WTC11 (cell line): ENCODE data around the gene PGAP3. TPM values are rescaled to one million over a fixed set of nuclear protein-coding genes. Genes with fewer than 3 reads are reported as not detected.

Source experiments
- ATAC-seq: fragments of 200-7000 bp; cut with Tn5 transposase; 2 replicates; pipeline ENCODE4 v1.10.0; 2021; ENCODE audit warnings: mild to moderate bottlenecking, moderate library complexity
- CTCF ChIA-PET: fragments of 300-600 bp; sonication (Branson Sonifier 250); formaldehyde crosslinking; loops from one replicate; lab custom pipeline; 2021; ENCODE audit warnings: antibody characterized with exemption; lab: Charles Lee
- POLR2A ChIA-PET: fragments of 350-600 bp; sonication (Branson Sonifier 250); formaldehyde crosslinking; loops from one replicate; lab custom pipeline; 2021; ENCODE audit warnings: antibody characterized with exemption; lab: Charles Lee
- DNase-seq: peaks from one replicate; pipeline ENCODE4 v3.0.0; 2021; ENCODE audit warnings: low spot score
- H3K27ac Mint-ChIP-seq: 2 replicates; pipeline ENCODE4 v1.8.0; 2021; ENCODE audit warnings: mixed read lengths
- H3K27me3 Mint-ChIP-seq: 2 replicates; pipeline ENCODE4 v1.8.0; 2021; ENCODE audit warnings: low read depth, mild to moderate bottlenecking, moderate library complexity, mixed read lengths
- H3K36me3 Mint-ChIP-seq: 2 replicates; pipeline ENCODE4 v1.8.0; 2021; ENCODE audit warnings: mixed read lengths
- H3K4me1 Mint-ChIP-seq: 2 replicates; pipeline ENCODE4 v1.8.0; 2022; ENCODE audit warnings: mixed read lengths
- H3K4me3 Mint-ChIP-seq: 2 replicates; pipeline ENCODE4 v1.8.0; 2021; ENCODE audit warnings: mild to moderate bottlenecking, moderate library complexity, mixed read lengths
- H3K9me3 Mint-ChIP-seq: 2 replicates; pipeline ENCODE4 v1.8.0; 2021; ENCODE audit warnings: mixed read lengths
- CBFB ChIP-seq: sonication (generic); formaldehyde crosslinking; IDR thresholded peaks from 2 replicates; pipeline ENCODE4 v1.8.1; 2022; ENCODE audit warnings: mild to moderate bottlenecking, low read depth, missing genetic modification reagents
- ESRRA ChIP-seq: sonication (generic); formaldehyde crosslinking; IDR thresholded peaks from 2 replicates; pipeline ENCODE4 v1.8.1; 2022; ENCODE audit warnings: mild to moderate bottlenecking, missing genetic modification reagents, borderline replicate concordance
- FOXK1 ChIP-seq: sonication (generic); formaldehyde crosslinking; IDR thresholded peaks from 2 replicates; pipeline ENCODE4 v1.8.0; 2022; ENCODE audit warnings: mild to moderate bottlenecking, moderate library complexity, missing genetic modification reagents
- NFATC4 ChIP-seq: fragments of 250-450 bp; sonication (Bioruptor Pico); IDR thresholded peaks from 2 replicates; pipeline ENCODE4 v1.9.0; 2021; ENCODE audit warnings: mild to moderate bottlenecking
- RELA ChIP-seq: sonication (generic); formaldehyde crosslinking; IDR thresholded peaks from 2 replicates; pipeline ENCODE4 v1.8.1; 2022; ENCODE audit warnings: missing genetic modification reagents, mild to moderate bottlenecking, borderline replicate concordance
- SMAD4 ChIP-seq: sonication (generic); formaldehyde crosslinking; IDR thresholded peaks from 2 replicates; pipeline ENCODE4 v1.8.0; 2022; ENCODE audit warnings: mild to moderate bottlenecking, missing genetic modification reagents
- TCF7 ChIP-seq: sonication (generic); formaldehyde crosslinking; IDR thresholded peaks from 2 replicates; pipeline ENCODE4 v1.8.0; 2022; ENCODE audit warnings: mild to moderate bottlenecking, low read depth, missing genetic modification reagents, moderate library complexity
- ZNF121 ChIP-seq: sonication (generic); formaldehyde crosslinking; IDR thresholded peaks from 2 replicates; pipeline ENCODE4 v1.8.0; 2023; ENCODE audit warnings: missing genetic modification reagents
- ZNF219 ChIP-seq: sonication (generic); formaldehyde crosslinking; IDR thresholded peaks from 2 replicates; pipeline ENCODE4 v1.8.0; 2023; ENCODE audit warnings: missing genetic modification reagents, mild to moderate bottlenecking, borderline replicate concordance
- ZNF232 ChIP-seq: sonication (generic); formaldehyde crosslinking; IDR thresholded peaks from 2 replicates; pipeline ENCODE4 v1.8.0; 2022; ENCODE audit warnings: mild to moderate bottlenecking, missing genetic modification reagents
- ZNF423 ChIP-seq: fragments of 250-450 bp; sonication (Bioruptor Pico); IDR thresholded peaks from 2 replicates; pipeline ENCODE4 v2.1.2; 2022; ENCODE audit warnings: mild to moderate bottlenecking, moderate library complexity
- total RNA-seq: library from RNA; stranded (reverse); gene quantifications from 3 replicates; pipeline ENCODE4 v1.2.3, GENCODE V29; 2021
- TF ChIP-seq, protein P1 (sequence below): sonication (generic); formaldehyde crosslinking; IDR thresholded peaks from 2 replicates; pipeline ENCODE4 v1.8.1; 2023; ENCODE audit warnings: mild to moderate bottlenecking, missing genetic modification reagents, moderate library complexity
- TF ChIP-seq, protein P2 (sequence below): sonication (generic); formaldehyde crosslinking; IDR thresholded peaks from 2 replicates; pipeline ENCODE4 v1.8.1; 2022; ENCODE audit warnings: low read depth, missing genetic modification reagents, borderline replicate concordance
- TF ChIP-seq, protein P3 (sequence below): sonication (generic); formaldehyde crosslinking; IDR thresholded peaks from 2 replicates; pipeline ENCODE4 v1.8.1; 2023; ENCODE audit warnings: mild to moderate bottlenecking, moderate library complexity, missing genetic modification reagents
- TF ChIP-seq, protein P4 (sequence below): sonication (generic); formaldehyde crosslinking; IDR thresholded peaks from 2 replicates; pipeline ENCODE4 v1.8.1; 2023; ENCODE audit warnings: mild to moderate bottlenecking, missing genetic modification reagents, borderline replicate concordance
- TF ChIP-seq, protein P5 (sequence below): fragments of 250-450 bp; sonication (Bioruptor Pico); IDR thresholded peaks from 2 replicates; pipeline ENCODE4 v2.1.2; 2022; ENCODE audit warnings: mild to moderate bottlenecking, moderate library complexity

PGAP3 gene
- total RNA-seq, 1 experiment from 2014 or later = 24.9 TPM

DNA sequence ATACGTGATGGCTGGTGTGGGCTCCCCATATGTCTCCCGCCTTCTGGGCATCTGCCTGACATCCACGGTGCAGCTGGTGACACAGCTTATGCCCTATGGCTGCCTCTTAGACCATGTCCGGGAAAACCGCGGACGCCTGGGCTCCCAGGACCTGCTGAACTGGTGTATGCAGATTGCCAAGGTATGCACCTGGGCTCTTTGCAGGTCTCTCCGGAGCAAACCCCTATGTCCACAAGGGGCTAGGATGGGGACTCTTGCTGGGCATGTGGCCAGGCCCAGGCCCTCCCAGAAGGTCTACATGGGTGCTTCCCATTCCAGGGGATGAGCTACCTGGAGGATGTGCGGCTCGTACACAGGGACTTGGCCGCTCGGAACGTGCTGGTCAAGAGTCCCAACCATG is 36.9 kb upstream of the PGAP3 start:
- Mint-ChIP-seq H3K27ac (no peak overlapping the region), H3K27me3 (no peaks in the 10 kb centered on the region), H3K4me3 (no peak overlapping the region), H3K9me3 (no peaks in the 10 kb centered on the region), H3K36me3 (peaks cover 42% of the 10 kb centered on the region), H3K4me1 (peaks cover 19% of the 10 kb centered on the region)
- DNase-seq = no peak
- CTCF ChIA-PET = no interaction called here
- TF ChIP-seq CBFB (CRISPR knock-in tag) = no peak
- TF ChIP-seq, protein P1, sequence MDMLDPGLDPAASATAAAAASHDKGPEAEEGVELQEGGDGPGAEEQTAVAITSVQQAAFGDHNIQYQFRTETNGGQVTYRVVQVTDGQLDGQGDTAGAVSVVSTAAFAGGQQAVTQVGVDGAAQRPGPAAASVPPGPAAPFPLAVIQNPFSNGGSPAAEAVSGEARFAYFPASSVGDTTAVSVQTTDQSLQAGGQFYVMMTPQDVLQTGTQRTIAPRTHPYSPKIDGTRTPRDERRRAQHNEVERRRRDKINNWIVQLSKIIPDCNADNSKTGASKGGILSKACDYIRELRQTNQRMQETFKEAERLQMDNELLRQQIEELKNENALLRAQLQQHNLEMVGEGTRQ (CRISPR knock-in tag) = no peak
- no peak for TF ChIP-seq ZNF219 (CRISPR knock-in tag)
- TF ChIP-seq ZNF423 (CRISPR knock-in tag) = no peak
- no peak for ATAC-seq
- POLR2A ChIA-PET = no interaction called here

DNA sequence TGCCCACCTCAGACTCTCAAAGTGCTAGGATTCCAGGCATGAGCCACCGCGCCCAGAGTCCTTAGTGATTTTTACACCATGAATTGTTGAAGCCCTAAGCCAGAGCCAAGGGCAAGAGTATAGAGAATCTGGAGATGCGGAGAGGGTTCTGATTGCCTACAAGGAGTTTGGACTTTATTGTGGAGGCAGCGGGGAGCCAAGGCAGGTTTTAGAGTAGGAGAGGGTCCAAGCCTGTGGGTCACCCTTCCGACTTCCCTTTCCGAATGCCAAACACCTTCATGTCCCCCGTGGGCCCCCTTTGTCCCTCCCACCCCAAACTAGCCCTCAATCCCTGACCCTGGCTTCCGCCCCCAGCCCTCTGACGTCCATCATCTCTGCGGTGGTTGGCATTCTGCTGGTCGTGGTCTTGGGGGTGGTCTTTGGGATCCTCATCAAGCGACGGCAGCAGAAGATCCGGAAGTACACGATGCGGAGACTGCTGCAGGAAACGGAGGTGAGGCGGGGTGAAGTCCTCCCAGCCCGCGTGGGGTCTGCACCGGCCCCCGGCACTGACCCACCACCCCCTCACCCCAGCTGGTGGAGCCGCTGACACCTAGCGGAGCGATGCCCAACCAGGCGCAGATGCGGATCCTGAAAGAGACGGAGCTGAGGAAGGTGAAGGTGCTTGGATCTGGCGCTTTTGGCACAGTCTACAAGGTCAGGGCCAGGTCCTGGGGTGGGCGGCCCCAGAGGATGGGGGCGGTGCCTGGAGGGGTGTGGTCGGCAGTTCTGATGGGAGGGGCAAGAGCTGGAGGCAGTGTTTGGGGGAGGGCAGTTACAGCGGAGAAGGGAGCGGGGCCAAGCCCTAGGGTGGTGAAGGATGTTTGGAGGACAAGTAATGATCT is 35.4 kb upstream of the PGAP3 start:
- DNase-seq = peak; percentile 76
- H3K27me3 Mint-ChIP-seq = no peaks in the 10 kb centered on the region
- POLR2A ChIA-PET = interaction anchor here (0.6 kb wide), 3 partner anchors 90 to 273 kb away, joined by 3 to 4 read pairs (median 3); no protein-coding TSS in a partner anchor

DNA sequence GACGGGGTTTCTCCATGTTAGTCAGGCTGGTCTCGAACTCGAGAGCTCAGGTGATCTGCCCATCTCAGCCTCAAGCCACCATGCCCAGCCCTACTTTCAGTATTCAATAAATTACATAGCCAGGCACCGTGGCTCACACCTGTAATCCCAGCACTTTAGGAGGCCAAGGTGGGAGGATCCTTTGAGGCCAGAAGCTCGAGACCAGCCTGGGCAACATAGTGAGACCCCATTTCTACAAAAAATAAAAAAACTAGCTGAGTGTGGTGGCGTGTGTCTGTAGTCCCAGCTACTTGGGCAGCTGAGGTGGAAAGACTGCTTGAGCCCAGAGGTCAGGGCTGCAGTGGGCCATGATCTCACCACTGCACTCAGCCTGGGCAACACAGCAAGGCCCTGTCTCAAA is 34.2 kb upstream of the PGAP3 start:
- Mint-ChIP-seq H3K4me1 (peaks cover 8% of the 10 kb centered on the region), H3K27ac (no peak overlapping the region), H3K9me3 (no peaks in the 10 kb centered on the region), H3K4me3 (no peak overlapping the region), H3K36me3 (peaks cover 53% of the 10 kb centered on the region), H3K27me3 (no peaks in the 10 kb centered on the region)
- ChIA-PET POLR2A (no interaction called here), CTCF (interaction anchor here (0.8 kb wide), 1 partner anchor 8 kb away, joined by 3 read pairs; no protein-coding TSS in a partner anchor)
- ATAC-seq = no peak
- TF ChIP-seq, protein P2, sequence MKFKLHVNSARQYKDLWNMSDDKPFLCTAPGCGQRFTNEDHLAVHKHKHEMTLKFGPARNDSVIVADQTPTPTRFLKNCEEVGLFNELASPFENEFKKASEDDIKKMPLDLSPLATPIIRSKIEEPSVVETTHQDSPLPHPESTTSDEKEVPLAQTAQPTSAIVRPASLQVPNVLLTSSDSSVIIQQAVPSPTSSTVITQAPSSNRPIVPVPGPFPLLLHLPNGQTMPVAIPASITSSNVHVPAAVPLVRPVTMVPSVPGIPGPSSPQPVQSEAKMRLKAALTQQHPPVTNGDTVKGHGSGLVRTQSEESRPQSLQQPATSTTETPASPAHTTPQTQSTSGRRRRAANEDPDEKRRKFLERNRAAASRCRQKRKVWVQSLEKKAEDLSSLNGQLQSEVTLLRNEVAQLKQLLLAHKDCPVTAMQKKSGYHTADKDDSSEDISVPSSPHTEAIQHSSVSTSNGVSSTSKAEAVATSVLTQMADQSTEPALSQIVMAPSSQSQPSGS (CRISPR knock-in tag) = no peak
- no peak for TF ChIP-seq ZNF232 (CRISPR knock-in tag)
- TF ChIP-seq FOXK1 (CRISPR knock-in tag) = no peak
- no peak for TF ChIP-seq NFATC4 (CRISPR knock-in tag)
- no peak for TF ChIP-seq SMAD4
- no peak for TF ChIP-seq TCF7 (CRISPR knock-in tag)
- TF ChIP-seq ZNF121 = peak; percentile 89
- no peak for TF ChIP-seq ESRRA (CRISPR knock-in tag)
- TF ChIP-seq, protein P3, sequence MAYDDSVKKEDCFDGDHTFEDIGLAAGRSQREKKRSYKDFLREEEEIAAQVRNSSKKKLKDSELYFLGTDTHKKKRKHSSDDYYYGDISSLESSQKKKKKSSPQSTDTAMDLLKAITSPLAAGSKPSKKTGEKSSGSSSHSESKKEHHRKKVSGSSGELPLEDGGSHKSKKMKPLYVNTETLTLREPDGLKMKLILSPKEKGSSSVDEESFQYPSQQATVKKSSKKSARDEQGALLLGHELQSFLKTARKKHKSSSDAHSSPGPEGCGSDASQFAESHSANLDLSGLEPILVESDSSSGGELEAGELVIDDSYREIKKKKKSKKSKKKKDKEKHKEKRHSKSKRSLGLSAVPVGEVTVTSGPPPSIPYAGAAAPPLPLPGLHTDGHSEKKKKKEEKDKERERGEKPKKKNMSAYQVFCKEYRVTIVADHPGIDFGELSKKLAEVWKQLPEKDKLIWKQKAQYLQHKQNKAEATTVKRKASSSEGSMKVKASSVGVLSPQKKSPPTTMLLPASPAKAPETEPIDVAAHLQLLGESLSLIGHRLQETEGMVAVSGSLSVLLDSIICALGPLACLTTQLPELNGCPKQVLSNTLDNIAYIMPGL (CRISPR knock-in tag) = no peak
- no peak for DNase-seq

More for the DNA sequence above, 35.4 kb upstream of the PGAP3 start:
- CTCF ChIA-PET = interaction anchor here (0.5 to 0.6 kb wide), 2 partner anchors 16 to 1119 kb away, joined by 3 read pairs; no protein-coding TSS in a partner anchor
- H3K4me3 Mint-ChIP-seq = no peak overlapping the region
- peak; percentile 96 for ATAC-seq
- peak overlapping the region; percentile 53; the same call in 1 of the 2 replicates for H3K27ac Mint-ChIP-seq
- peaks cover 8% of the 10 kb centered on the region for H3K4me1 Mint-ChIP-seq
- TF ChIP-seq RELA (CRISPR knock-in tag) = no peak
- TF ChIP-seq, protein P4, sequence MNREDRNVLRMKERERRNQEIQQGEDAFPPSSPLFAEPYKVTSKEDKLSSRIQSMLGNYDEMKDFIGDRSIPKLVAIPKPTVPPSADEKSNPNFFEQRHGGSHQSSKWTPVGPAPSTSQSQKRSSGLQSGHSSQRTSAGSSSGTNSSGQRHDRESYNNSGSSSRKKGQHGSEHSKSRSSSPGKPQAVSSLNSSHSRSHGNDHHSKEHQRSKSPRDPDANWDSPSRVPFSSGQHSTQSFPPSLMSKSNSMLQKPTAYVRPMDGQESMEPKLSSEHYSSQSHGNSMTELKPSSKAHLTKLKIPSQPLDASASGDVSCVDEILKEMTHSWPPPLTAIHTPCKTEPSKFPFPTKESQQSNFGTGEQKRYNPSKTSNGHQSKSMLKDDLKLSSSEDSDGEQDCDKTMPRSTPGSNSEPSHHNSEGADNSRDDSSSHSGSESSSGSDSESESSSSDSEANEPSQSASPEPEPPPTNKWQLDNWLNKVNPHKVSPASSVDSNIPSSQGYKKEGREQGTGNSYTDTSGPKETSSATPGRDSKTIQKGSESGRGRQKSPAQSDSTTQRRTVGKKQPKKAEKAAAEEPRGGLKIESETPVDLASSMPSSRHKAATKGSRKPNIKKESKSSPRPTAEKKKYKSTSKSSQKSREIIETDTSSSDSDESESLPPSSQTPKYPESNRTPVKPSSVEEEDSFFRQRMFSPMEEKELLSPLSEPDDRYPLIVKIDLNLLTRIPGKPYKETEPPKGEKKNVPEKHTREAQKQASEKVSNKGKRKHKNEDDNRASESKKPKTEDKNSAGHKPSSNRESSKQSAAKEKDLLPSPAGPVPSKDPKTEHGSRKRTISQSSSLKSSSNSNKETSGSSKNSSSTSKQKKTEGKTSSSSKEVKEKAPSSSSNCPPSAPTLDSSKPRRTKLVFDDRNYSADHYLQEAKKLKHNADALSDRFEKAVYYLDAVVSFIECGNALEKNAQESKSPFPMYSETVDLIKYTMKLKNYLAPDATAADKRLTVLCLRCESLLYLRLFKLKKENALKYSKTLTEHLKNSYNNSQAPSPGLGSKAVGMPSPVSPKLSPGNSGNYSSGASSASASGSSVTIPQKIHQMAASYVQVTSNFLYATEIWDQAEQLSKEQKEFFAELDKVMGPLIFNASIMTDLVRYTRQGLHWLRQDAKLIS (CRISPR knock-in tag) = no peak
- TF ChIP-seq, protein P5, sequence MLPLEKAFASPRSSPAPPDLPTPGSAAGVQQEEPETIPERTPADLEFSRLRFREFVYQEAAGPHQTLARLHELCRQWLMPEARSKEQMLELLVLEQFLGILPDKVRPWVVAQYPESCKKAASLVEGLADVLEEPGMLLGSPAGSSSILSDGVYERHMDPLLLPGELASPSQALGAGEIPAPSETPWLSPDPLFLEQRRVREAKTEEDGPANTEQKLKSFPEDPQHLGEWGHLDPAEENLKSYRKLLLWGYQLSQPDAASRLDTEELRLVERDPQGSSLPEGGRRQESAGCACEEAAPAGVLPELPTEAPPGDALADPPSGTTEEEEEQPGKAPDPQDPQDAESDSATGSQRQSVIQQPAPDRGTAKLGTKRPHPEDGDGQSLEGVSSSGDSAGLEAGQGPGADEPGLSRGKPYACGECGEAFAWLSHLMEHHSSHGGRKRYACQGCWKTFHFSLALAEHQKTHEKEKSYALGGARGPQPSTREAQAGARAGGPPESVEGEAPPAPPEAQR = no peak
- peak; percentile 79 for TF ChIP-seq ZNF121
- no peak for TF ChIP-seq ESRRA (CRISPR knock-in tag)
- H3K9me3 Mint-ChIP-seq = no peaks in the 10 kb centered on the region
- H3K36me3 Mint-ChIP-seq = peaks cover 50% of the 10 kb centered on the region
